ENCODE data around the gene GPR34.

Gene GPR34

DNA sequence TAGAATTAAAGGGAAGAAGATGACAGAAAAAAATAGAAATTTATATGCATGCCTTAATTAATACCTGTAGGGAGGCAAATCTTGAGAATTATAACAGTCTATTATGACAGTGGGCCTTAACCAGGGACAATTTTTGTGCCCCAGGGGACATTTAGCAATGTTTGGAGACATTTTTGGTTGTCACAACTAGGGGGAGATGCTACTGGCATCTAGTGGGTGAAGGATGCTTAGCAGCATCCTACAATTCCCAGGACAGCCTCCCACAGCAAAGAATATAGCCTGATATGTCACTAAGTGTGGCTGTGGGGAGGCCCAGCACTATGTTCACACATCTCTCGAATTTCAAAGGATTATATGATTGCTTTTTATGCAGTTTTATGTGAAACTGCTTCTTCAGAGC is 45.8 kb downstream of the GPR34 start:
- no peak for DNase-seq (ENCODE audit: low read depth in 2 of 2)

DNA sequence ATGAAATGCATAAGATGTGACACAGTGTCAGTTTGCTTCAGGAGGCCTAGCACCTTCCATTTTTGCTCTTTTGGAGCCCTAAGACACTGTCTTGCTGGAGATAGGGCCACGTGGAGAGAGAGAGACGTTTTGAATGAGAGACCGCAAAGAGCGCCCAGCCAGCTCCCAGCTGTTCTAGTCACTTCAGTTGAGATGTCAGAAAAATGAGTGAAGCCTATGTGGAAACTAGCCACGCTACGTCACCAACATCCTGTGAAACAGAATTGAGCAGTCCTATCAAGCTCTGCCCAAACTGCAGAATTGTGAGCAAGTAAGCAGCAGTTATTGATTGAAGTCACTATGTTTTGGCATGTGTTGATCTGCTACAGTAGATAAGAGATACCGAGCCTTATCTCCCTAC is 48.3 kb downstream of the GPR34 start:
- DNase-seq (ENCODE audit: low read depth in 2 of 2): no peak

DNA sequence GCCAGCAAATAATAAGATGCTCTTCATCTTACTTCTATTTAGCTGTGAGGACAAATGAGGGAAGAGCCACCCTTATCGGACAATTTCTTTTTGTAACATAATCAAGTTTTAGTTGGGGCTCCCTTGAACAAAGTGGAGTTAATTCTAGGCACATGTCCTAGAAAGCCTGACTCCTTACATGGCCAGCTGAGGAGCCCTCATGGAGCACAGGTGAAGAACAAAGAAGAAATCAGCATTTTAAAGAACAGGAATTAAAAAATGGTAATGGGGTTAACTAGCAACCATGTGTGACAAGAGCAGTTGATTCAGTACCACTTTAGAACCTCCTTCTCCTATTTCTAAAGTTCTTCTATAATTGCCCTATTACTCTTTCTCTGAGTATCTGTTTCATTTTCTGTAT is 51.1 kb downstream of the GPR34 start:
- no peak for DNase-seq (ENCODE audit: low read depth in 2 of 2)
